ENCODE measurements around the gene ZCCHC13.

DNA sequence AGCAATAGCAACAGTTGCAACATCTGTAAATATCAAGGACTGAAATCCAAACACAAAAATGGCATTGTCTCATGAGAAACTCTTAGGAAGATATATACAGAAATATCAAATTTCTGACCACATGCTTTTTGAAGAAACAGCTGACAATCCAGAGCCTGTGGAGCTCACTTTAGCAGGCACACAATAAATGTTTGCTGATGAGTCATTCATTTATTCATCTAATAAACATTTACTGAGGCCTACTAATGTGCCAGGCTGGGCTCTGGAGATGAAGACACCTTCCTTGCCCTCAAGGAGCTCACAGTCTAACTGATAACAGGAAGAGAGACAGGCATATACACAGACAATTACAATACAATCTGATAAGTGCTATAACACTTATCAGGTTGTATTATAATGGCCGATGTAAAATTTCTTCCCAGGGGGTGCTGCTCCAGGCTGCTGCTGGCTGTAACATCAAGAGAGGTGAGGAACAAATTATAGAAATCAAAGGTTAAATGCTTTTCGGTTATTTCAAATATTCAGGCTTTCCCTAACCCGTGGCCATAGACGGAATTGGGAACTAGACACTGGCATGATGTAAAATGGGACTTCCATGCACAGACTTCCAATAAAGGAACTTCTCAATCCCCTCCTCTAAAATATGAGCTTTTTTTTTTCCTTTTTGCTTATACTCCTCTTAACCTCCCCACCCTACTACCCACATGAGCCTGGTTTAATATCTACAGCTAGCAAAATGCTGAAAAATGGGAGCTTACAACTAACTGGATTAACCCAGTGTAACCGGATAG lies 16.8 kb upstream of the ZCCHC13 start:
- TF ChIP-seq, protein P1, sequence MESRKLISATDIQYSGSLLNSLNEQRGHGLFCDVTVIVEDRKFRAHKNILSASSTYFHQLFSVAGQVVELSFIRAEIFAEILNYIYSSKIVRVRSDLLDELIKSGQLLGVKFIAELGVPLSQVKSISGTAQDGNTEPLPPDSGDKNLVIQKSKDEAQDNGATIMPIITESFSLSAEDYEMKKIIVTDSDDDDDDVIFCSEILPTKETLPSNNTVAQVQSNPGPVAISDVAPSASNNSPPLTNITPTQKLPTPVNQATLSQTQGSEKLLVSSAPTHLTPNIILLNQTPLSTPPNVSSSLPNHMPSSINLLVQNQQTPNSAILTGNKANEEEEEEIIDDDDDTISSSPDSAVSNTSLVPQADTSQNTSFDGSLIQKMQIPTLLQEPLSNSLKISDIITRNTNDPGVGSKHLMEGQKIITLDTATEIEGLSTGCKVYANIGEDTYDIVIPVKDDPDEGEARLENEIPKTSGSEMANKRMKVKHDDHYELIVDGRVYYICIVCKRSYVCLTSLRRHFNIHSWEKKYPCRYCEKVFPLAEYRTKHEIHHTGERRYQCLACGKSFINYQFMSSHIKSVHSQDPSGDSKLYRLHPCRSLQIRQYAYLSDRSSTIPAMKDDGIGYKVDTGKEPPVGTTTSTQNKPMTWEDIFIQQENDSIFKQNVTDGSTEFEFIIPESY (IDR thresholded peaks at IDR 0.05) = no peak
- TF ChIP-seq, protein P2, sequence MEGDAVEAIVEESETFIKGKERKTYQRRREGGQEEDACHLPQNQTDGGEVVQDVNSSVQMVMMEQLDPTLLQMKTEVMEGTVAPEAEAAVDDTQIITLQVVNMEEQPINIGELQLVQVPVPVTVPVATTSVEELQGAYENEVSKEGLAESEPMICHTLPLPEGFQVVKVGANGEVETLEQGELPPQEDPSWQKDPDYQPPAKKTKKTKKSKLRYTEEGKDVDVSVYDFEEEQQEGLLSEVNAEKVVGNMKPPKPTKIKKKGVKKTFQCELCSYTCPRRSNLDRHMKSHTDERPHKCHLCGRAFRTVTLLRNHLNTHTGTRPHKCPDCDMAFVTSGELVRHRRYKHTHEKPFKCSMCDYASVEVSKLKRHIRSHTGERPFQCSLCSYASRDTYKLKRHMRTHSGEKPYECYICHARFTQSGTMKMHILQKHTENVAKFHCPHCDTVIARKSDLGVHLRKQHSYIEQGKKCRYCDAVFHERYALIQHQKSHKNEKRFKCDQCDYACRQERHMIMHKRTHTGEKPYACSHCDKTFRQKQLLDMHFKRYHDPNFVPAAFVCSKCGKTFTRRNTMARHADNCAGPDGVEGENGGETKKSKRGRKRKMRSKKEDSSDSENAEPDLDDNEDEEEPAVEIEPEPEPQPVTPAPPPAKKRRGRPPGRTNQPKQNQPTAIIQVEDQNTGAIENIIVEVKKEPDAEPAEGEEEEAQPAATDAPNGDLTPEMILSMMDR (IDR thresholded peaks at IDR 0.05; ENCODE audit: low read depth, low read length, missing input control) = no peak
- no peak for TF ChIP-seq FOXA2 (IDR thresholded peaks at IDR 0.05)
